Measurements from ENCODE around the gene BNIP2. TPM values are rescaled to one million over a fixed set of nuclear protein-coding genes. Genes with fewer than 3 reads are reported as not detected.
A peak's percentile ranks its signal among the peaks of the same experiment; 100 is the strongest.
"Not testable (repeated sequence)": the region's sequence is repeated elsewhere in the genome, so short reads cannot be mapped to it uniquely, and the experiment has no call there.

Gene BNIP2
- total RNA-seq (2014; rRNA removed) = 158 and 229 TPM in 2 replicates
- 25.5 TPM for polyA plus RNA-seq (2012)

- peak; percentile 97 for DNase-seq (ENCODE audit: low read depth)
These were observed at the start of gene BNIP2 for GRCh38 chr15:59688782-59689625. BNIP2 (minus strand) TSS chr15:59689320; CDS start chr15:59682457, 6,863 bp downstream.

GRCh38 chr15:59738676-59739075 is 49.6 kb upstream of the BNIP2 start:
- no peak for DNase-seq (ENCODE audit: low read depth)

- DNase-seq (ENCODE audit: low read depth) = no peak
These were observed 47.1 kb upstream of the BNIP2 start for GRCh38 chr15:59736181-59736580.

- no peak for DNase-seq (ENCODE audit: low read depth)
These were observed 36.0 kb upstream of the BNIP2 start for GRCh38 chr15:59725151-59725486.

GRCh38 chr15:59723687-59724346 is 34.7 kb upstream of the BNIP2 start:
- DNase-seq (ENCODE audit: low read depth) = no peak

- DNase-seq (ENCODE audit: low read depth) = no peak
These were observed 33.4 kb upstream of the BNIP2 start for GRCh38 chr15:59722476-59722875.

- no peak for DNase-seq (ENCODE audit: low read depth)
These were observed 32.9 kb upstream of the BNIP2 start for GRCh38 chr15:59722037-59722436.

- DNase-seq (ENCODE audit: low read depth) = no peak
These were observed 32.3 kb upstream of the BNIP2 start for GRCh38 chr15:59721411-59721810.

GRCh38 chr15:59713177-59713576 is 24.1 kb upstream of the BNIP2 start:
- no peak for DNase-seq (ENCODE audit: low read depth)

- no peak for DNase-seq (ENCODE audit: low read depth)
These were observed 22.5 kb upstream of the BNIP2 start for GRCh38 chr15:59711451-59712243.

- no peak for DNase-seq (ENCODE audit: low read depth)
These were observed 18.5 kb upstream of the BNIP2 start for GRCh38 chr15:59707619-59708018.

GRCh38 chr15:59703979-59704796 is 15.1 kb upstream of the BNIP2 start:
- DNase-seq (ENCODE audit: low read depth) = no peak

GRCh38 chr15:59702351-59702750 is 13.2 kb upstream of the BNIP2 start:
- DNase-seq (ENCODE audit: low read depth) = no peak

GRCh38 chr15:59701880-59702279 is 12.8 kb upstream of the BNIP2 start:
- DNase-seq (ENCODE audit: low read depth) = no peak

- no peak for DNase-seq (ENCODE audit: low read depth)
These were observed 10.8 kb upstream of the BNIP2 start for GRCh38 chr15:59699810-59700431.

- not testable (repeated sequence) for DNase-seq (ENCODE audit: low read depth)
These were observed 8.9 kb upstream of the BNIP2 start for GRCh38 chr15:59698065-59698464.

GRCh38 chr15:59696332-59696731 is 7.2 kb upstream of the BNIP2 start:
- DNase-seq (ENCODE audit: low read depth) = no peak

- no peak for DNase-seq (ENCODE audit: low read depth)
These were observed 5.7 kb upstream of the BNIP2 start for GRCh38 chr15:59694779-59695178.

GRCh38 chr15:59691194-59691805 is 2.2 kb upstream of the BNIP2 start:
- peak; percentile 47 for DNase-seq (ENCODE audit: low read depth)

GRCh38 chr15:59689626-59690236 is 611 bp upstream of the BNIP2 start:
- DNase-seq (ENCODE audit: low read depth) = peak; percentile 67

All from LHCN-M2 (cell line).